Keratinocyte (primary cell): ENCODE data around the gene SPOP. TPM values are rescaled to one million over a fixed set of nuclear protein-coding genes. Genes with fewer than 3 reads are reported as not detected.

Experiments used
- DNase-seq: peaks from one replicate; pipeline ENCODE4 v3.0.0-alpha.2; 2011; ENCODE audit warnings: low read depth, missing footprints, low spot score
- FAIRE-seq: peaks from 2 replicates; lab custom pipeline; 2011; peaks lifted over from hg19 to GRCh38; lab: Jason Lieb, UNC
- H2AFZ ChIP-seq: 2 replicates; pipeline ENCODE4 v1.6.0; 2012; ENCODE audit warnings: low read length, control low read depth, inconsistent platforms; ENCODE audit not compliant: control insufficient read depth
- H3K27ac ChIP-seq: 2 replicates; pipeline ENCODE4 v1.5.1; 2011; ENCODE audit warnings: low read length; ENCODE audit not compliant: control insufficient read depth, insufficient read depth
- H3K27me3 ChIP-seq: 3 replicates; pipeline ENCODE4 v1.6.0; 2011; ENCODE audit warnings: low read length; ENCODE audit not compliant: control insufficient read depth, insufficient read depth; ENCODE audit errors: extremely low read depth
- H3K36me3 ChIP-seq, 2 experiments: 2 replicates in 1 of 2; 3 replicates in 1 of 2; pipeline ENCODE4 v1.5.1; 2011; ENCODE audit warnings: low read length in 2 of 2, mild to moderate bottlenecking in 1 of 2; ENCODE audit not compliant: control insufficient read depth in 2 of 2, insufficient read depth in 2 of 2; ENCODE audit errors: extremely low read depth in 1 of 2
- H3K4me1 ChIP-seq: 3 replicates; pipeline ENCODE4 v1.5.1; 2011; ENCODE audit warnings: low read length; ENCODE audit not compliant: control insufficient read depth, insufficient read depth; ENCODE audit errors: extremely low read depth
- H3K4me2 ChIP-seq: 3 replicates; pipeline ENCODE4 v1.6.0; 2011; ENCODE audit warnings: low read depth, low read length; ENCODE audit not compliant: control insufficient read depth, insufficient read depth; ENCODE audit errors: extremely low read depth
- H3K4me3 ChIP-seq, 3 experiments: fragments of 200-600 bp in 1 of 3; sonication (generic) in 1 of 3; 2 replicates in 2 of 3; 3 replicates in 1 of 3; pipeline ENCODE4 v1.5.1; 2011 to 2016; ENCODE audit warnings: low read length in 3 of 3, mild to moderate bottlenecking in 3 of 3, control low read depth in 2 of 3, inconsistent platforms in 1 of 3, low read depth in 1 of 3, mixed read lengths in 1 of 3, mixed run types in 1 of 3, moderate library complexity in 1 of 3; ENCODE audit not compliant: control insufficient read depth in 2 of 3, insufficient read depth in 2 of 3; ENCODE audit errors: extremely low read depth in 1 of 3
- H3K79me2 ChIP-seq: 2 replicates; pipeline ENCODE4 v1.6.0; 2012; ENCODE audit warnings: low read length; ENCODE audit not compliant: control insufficient read depth, insufficient read depth
- H3K9ac ChIP-seq: 3 replicates; pipeline ENCODE4 v1.6.0; 2011; ENCODE audit warnings: low read length; ENCODE audit not compliant: control insufficient read depth, insufficient read depth; ENCODE audit errors: extremely low read depth
- H3K9me1 ChIP-seq: 3 replicates; pipeline ENCODE4 v1.6.0; 2011; ENCODE audit warnings: low read length; ENCODE audit not compliant: control insufficient read depth, insufficient read depth; ENCODE audit errors: extremely low read depth
- H3K9me3 ChIP-seq: 2 replicates; pipeline ENCODE4 v1.5.1; 2012; ENCODE audit warnings: low read depth, low read length; ENCODE audit not compliant: control insufficient read depth
- H4K20me1 ChIP-seq: 3 replicates; pipeline ENCODE4 v1.6.0; 2011; ENCODE audit warnings: low read length; ENCODE audit not compliant: control insufficient read depth, insufficient read depth; ENCODE audit errors: extremely low read depth
- EZH2 ChIP-seq: IDR thresholded peaks from one replicate; pipeline ENCODE4 v1.6.1; 2012; ENCODE audit warnings: inconsistent platforms, mild to moderate bottlenecking, low read length, moderate library complexity
- dilution Hi-C: fragments of 300-500 bp; cut with MboI; formaldehyde crosslinking; loops from one replicate; pipeline ENCODE4 v1.7.0; 2020; ENCODE audit warnings: low sequenced_read_pairs; ENCODE audit not compliant: extremely low pct_ligation_motif_present
- polyA plus RNA-seq, 5 experiments: library from polyadenylated mRNA; depleted of rRNA in 3 of 5; stranded (reverse) in 3 of 5; stranded (forward) in 1 of 5; unstranded in 1 of 5; fragments of >200 nt; gene quantifications; 1 replicate in 1 of 5; 2 replicates in 3 of 5; 3 replicates in 1 of 5; pipeline versions ENCODE4 v1.2.1 to v1.2.3, GENCODE V29; 2011 to 2012; ENCODE audit warnings: missing spikeins in 2 of 5, low read depth in 1 of 5, low replicate concordance in 1 of 5
- TF ChIP-seq, protein P1 (sequence below), 3 experiments: IDR thresholded peaks in 1 of 3; conservative IDR thresholded peaks in 1 of 3; optimal IDR thresholded peaks in 1 of 3; 2 replicates in 2 of 3; 3 replicates in 1 of 3; pipeline versions ENCODE3 to v1.5.1; 2011; ENCODE audit warnings: low read length in 3 of 3, mild to moderate bottlenecking in 3 of 3, moderate library complexity in 2 of 3, control low read depth in 1 of 3, inconsistent platforms in 1 of 3; ENCODE audit not compliant: insufficient read depth in 2 of 3; ENCODE audit errors: extremely low read depth in 1 of 3

SPOP gene
- polyA plus RNA-seq, 1 donor (not counting 4 experiments of a cell fraction or from before 2014, with no cell fraction given), result 27.5 TPM

DNA sequence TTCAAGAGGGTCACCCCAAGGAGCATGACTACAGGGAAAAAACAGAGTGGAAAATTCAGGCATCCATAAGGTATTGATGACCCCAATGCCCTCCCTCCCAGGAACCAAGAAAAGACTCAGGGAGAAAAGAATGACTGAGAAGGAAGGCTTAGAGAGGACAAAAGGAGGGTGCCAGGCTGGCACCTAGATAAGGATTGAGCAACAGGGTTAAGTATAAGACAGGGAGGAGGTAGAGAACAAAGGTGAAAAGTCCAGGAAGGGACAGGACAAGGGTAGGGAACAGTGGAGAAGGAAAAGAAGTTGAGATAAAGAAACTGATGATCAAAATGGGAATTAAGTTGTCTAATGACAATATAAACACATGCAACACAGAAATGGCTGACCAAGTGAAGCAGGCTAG, 27.4 kb upstream of the SPOP start:
- no peaks in the 10 kb centered on the region for H4K20me1 ChIP-seq
- no peak for FAIRE-seq
- H3K9ac ChIP-seq, result no peak overlapping the region
- H3K4me2 ChIP-seq, result no peak overlapping the region
- H3K36me3 ChIP-seq, result peaks cover 33 to 35% of the 10 kb centered on the region in 2 experiments
- no peak overlapping the region for H2AFZ ChIP-seq
- no peak overlapping the region for H3K4me3 ChIP-seq
- no peak for TF ChIP-seq EZH2
- TF ChIP-seq, protein P1, sequence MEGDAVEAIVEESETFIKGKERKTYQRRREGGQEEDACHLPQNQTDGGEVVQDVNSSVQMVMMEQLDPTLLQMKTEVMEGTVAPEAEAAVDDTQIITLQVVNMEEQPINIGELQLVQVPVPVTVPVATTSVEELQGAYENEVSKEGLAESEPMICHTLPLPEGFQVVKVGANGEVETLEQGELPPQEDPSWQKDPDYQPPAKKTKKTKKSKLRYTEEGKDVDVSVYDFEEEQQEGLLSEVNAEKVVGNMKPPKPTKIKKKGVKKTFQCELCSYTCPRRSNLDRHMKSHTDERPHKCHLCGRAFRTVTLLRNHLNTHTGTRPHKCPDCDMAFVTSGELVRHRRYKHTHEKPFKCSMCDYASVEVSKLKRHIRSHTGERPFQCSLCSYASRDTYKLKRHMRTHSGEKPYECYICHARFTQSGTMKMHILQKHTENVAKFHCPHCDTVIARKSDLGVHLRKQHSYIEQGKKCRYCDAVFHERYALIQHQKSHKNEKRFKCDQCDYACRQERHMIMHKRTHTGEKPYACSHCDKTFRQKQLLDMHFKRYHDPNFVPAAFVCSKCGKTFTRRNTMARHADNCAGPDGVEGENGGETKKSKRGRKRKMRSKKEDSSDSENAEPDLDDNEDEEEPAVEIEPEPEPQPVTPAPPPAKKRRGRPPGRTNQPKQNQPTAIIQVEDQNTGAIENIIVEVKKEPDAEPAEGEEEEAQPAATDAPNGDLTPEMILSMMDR (optimal IDR thresholded peaks at IDR 0.05 in 1 of 3, IDR thresholded peaks at IDR 0.05 in 1 of 3, conservative IDR thresholded peaks at IDR 0.05 in 1 of 3; ENCODE audit: extremely low read depth in 1 of 3, insufficient read depth in 2 of 3, low read length in 3 of 3), result no peak
- no peak overlapping the region for H3K27ac ChIP-seq
- H3K27me3 ChIP-seq, result no peaks in the 10 kb centered on the region
- DNase-seq, result no peak
- dilution Hi-C loops, result no loop called here
- H3K4me1 ChIP-seq, result peaks cover 17% of the 10 kb centered on the region
- peaks cover 21% of the 10 kb centered on the region for H3K79me2 ChIP-seq
- no peaks in the 10 kb centered on the region for H3K9me3 ChIP-seq
- no peaks in the 10 kb centered on the region for H3K9me1 ChIP-seq

DNA sequence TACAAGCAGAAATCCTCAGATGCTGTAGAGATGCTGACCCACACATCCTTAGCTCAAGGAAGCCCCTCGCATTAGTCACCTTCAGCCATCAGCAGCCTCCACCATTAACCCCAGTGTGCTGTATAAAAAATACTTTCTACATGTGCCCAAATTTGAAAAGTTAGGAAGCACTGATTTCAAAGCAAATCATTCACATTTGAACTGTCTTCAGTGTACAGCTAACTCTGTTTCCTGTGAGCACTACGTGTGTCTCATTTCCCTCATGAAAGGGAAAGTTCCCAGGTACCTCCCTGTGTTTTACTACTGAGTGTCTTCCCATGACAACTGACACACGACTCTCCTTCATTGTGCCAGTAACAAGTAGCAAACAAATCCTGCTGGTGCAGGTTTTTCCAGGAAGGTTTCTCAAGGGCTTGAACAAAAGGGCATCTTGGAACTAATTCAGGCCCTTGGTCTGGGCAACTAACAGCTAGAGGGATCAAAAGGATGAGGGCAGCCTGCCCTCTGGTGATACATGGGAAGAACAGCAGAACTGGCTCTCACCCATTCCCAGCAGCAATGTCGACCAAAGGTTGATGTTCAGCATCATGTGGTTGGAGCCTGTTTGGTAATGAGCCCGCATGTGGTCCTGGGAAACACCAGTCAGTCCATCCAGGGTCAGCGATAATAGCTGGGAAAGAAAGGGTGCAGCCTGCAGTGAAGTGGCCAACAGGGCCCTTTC, 25.8 kb upstream of the SPOP start:
- Histone ChIP-seq H3K36me3 (peaks cover 39 to 41% of the 10 kb centered on the region in 2 experiments), H3K4me1 (peaks cover 12% of the 10 kb centered on the region), H4K20me1 (no peaks in the 10 kb centered on the region), H3K27ac (no peak overlapping the region), H3K4me3 (no peak overlapping the region), H3K79me2 (peaks cover 21% of the 10 kb centered on the region), H3K4me2 (no peak overlapping the region), H3K9ac (no peak overlapping the region), H3K9me3 (no peaks in the 10 kb centered on the region), H2AFZ (no peak overlapping the region), H3K27me3 (no peaks in the 10 kb centered on the region), H3K9me1 (no peaks in the 10 kb centered on the region)
- TF ChIP-seq EZH2, result no peak
- TF ChIP-seq, protein P1 (optimal IDR thresholded peaks at IDR 0.05 in 1 of 3, IDR thresholded peaks at IDR 0.05 in 1 of 3, conservative IDR thresholded peaks at IDR 0.05 in 1 of 3; ENCODE audit: extremely low read depth in 1 of 3, insufficient read depth in 2 of 3, low read length in 3 of 3), result peak; percentile 63 to 77 (median 64)
- dilution Hi-C loops, result no loop called here
- FAIRE-seq, result no peak
- no peak for DNase-seq
